NCI-H2227 treated with DMSO at 0.1 percent for 48 hours (cell line): ENCODE results near the gene ARHGEF12.

Experiments
- DNase-seq: peaks from one replicate; lab custom pipeline; 2025; lab: John Stamatoyannopoulos, UW

The ARHGEF12 gene

GRCh38 chr11:120335908-120336640, at the start of gene ARHGEF12:
Gene ARHGEF12 (plus strand): TSS chr11:120336413. CDS start chr11:120337244, 831 bp downstream.
- DNase-seq: peak; percentile 83

GRCh38 chr11:120288021-120288420, 48.2 kb upstream of the ARHGEF12 start:
- no peak for DNase-seq

- no peak for DNase-seq
Observed at GRCh38 chr11:120289426-120289825, 46.8 kb upstream of the ARHGEF12 start.

GRCh38 chr11:120290956-120291355, 45.3 kb upstream of the ARHGEF12 start:
- DNase-seq: no peak

GRCh38 chr11:120293038-120293800, 43.0 kb upstream of the ARHGEF12 start:
- no peak for DNase-seq

- no peak for DNase-seq
Observed at GRCh38 chr11:120294096-120294495, 42.1 kb upstream of the ARHGEF12 start.

- no peak for DNase-seq
Observed at GRCh38 chr11:120295099-120295498, 41.1 kb upstream of the ARHGEF12 start.

DNA sequence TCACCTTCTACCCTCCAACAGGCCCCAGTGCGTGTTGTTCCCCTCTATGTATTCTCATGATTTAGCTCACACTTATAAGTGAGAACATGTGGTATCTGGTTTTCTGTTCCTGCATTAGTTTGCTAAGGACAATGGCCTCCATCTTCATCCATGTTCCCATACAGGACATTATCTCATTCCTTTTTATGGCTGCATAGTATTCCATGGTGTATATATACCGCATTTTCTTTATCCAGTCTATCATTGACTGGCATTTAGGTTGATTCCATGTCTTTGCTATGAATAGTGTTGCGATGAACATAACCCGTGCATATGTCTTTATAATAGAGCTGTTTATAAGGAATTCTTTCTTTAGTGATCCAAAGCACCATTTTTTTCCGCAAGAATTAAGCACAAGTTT, 39.7 kb upstream of the ARHGEF12 start:
- DNase-seq: no peak

DNA sequence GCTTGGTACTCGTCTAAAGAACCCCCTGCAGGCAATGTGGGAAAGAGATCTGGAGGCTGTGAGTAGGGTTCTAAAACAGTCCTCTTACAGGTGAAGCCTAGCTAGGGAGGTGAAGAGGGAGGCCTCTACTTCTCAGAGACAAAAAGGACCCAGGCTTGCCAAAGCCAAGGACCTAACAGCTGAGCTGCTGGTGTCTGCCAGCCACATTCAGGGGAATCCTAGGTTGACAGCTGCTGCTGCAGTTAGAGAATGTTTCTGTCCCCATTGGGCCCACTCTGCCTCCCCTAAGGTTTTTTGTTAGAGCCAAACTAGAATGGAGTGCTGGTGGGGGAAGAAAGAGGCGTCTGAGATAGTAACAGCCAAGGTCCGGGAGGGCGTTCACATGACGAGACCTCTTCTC, 37.8 kb upstream of the ARHGEF12 start:
- no peak for DNase-seq

DNA sequence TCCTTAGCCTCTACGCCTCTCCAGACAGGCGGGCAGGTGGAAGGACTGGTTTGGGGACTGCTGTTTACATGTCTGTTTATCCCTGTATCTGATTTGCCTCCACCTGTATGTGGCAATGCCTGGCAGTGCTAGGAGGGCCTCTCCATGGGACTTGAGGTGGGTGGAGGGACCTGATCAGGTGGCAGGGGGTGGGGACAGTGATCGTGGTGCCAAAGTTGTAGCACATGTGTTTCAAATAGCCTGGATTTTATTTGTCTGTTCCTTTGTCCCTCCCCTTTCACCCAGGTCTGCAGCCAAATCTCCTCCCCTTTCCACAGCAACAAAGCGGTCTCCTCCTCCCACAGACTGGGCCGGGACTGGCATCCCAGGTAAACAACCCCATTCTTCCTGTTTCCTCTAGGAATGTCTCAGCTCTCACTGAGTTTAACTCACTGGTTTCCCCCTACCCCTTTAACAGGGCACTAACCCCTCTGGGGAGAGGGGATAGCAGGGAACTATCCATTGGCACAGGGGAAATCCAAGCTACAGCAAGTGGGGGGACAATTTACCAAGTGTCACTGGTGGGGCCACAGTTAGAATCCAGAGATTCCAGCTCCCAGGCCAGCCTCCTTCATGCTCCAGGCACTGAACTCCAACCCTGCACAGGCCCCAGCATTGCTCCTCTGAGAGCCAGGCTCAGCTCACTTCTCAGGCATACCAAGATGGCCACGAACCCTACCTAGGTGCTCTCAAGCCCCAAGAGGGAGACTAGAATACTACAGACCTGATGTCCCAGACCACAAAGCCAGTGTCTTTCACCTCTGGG, 34.0 kb upstream of the ARHGEF12 start:
- no peak for DNase-seq

DNA sequence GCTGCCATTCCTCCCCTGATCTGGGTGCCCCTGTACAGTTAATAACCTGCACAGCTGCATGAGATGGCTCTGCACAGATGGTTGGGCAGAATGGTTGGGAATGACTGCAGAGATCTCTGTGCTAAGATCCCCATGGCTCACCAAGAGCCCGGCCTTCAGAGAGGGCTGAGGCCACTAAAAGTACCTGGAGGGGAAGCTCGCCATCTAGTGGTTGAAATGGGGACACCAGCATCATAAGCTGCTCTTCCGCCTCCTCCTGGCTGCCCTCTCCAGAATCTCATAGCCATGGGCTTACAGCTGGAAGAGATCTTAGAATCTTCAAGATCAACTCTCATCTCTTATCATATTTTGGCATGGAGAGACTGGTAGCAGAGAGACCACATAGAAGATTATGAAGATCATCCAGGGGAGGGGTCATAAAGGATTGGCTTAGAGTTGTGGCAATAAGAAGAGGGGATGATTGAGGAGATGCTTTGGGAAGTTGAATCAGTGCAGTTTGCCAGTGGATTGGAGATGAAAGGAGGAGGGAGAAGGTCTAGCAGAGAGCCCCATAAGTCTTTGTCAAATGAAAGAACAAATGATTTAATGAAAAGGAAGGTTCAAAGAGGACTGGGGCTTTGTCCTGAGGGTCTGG, 33.1 kb upstream of the ARHGEF12 start:
- peak; percentile 57 for DNase-seq

DNA sequence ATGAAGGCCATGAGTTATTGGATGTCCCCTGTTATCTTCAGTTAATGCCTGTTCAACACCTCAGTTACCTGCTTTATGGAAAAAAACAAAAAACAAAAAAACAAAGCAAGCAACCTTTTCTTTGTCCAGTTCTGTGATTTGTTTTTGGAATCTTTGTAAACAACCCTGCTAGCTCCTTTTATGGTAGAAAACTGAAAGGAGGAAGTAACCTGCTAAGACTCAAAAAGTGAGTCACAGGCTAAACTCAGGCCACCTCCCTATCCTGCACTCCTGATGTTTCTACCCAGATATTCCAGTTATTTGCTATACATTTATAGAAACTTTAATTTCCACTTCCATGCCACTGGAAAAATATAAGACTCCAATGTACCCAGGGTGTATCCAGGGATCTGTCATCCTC, 31.7 kb upstream of the ARHGEF12 start:
- no peak for DNase-seq

DNA sequence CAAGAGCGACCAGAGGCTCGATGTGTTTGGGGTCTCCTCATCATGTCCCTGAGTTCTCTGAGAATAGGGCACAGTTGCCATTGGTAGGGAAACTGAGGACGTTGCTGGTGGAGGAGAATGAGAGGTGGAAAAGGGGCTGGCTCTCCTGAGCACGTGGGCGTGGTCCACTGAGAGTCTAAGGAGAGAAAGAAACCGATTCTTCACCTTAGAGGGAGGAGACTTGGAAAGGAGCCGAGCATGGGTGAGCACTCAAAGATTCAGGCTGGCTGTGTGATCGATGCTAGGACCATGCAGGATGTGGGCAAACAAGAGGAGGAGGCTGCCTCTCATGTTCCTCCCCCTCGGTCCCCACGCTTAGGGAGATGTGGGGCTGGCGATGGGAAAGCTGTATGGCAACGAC, 30.9 kb upstream of the ARHGEF12 start:
- no peak for DNase-seq

DNA sequence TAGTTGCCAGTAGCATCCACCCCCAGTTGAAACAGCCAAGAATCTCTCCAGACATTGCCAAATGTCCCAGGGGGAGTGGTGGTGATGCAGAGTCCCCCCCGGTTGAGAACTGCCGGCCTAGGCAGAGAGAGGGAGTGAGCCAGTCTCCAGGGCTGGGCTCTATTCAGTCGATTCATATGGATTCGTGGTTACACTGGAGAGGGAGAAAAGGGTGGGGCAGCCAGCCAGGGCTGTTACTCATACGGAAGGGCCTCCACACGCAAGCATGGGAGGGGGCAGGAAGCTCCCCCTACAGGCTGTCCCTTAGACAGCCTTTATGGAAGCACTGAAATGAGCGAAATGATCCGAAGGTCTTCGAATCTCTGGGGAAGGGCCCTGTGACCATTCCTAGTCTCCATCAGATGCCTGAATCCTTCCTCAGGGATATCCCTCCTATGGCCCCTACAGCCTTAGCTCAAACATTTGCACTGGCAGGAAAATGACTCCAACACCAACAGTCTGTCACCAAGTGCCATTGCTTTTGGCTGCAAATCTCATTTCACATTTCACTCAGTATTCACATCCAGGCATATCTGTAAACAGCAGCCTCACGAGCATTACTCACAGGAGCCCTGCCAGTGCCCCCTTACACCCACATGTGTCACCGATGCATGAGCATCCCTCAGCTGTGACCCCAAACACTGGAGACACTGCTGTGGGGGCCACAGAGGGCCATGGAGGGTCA, 29.5 kb upstream of the ARHGEF12 start:
- DNase-seq: no peak

DNA sequence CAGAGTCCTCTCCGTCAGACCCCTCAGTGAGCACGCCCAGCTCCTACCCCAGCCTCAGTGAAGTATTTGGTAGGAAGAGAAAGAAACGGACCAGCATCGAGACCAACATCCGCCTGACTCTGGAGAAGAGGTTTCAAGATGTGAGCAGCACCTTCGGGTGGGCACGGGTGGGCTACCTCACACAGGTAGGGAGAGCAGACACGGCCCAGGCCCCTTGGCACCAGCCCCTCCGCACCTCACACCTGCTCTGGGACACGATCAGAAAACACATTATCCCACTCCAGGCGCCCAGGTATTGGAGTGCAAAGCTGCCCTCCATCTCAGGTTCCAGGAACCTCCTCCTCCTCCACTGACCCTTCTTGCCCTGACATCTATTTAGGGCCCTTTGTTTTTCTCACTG, 28.7 kb upstream of the ARHGEF12 start:
- no peak for DNase-seq

DNA sequence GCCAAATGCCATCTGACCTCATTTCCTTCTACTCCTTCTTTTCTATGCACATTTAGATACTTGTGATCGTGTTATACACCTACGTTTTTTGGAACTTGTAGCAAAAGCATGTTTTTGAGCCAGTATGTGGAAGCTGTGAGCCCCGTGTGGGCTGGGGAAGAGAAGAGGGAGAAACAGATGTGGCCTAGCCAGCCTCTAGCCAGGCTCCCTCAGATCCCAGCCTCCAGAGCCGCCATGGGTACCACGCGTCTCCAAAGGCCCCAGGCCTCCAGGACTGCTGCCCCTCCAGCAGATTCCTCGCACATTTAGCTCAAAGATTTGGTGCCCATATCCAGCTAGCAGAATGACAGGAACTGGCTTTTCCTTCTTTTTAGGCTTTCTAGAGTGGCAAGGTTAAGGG, 28.1 kb upstream of the ARHGEF12 start:
- DNase-seq: no peak

DNA sequence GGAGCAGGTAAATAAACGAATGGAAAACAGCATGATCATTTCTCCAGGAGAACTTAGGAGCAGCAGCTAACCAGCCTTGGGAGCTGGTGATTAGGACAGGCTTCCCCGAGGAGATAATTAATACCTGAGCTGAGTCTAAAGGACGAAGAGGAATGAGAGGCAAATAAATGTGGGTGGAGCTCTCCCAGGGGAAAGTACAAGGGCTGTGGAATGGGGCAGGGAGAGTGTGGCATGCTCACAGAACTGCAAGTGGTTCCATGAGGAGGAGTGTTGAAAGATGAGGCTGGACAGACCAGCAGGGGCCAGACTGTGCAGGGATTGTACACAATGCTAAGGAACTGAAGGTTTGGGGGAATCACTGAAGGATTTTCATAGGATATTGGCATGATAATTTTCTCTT, 25.3 kb upstream of the ARHGEF12 start:
- DNase-seq: peak; percentile 35

- no peak for DNase-seq
Observed at GRCh38 chr11:120314861-120315260, 21.4 kb upstream of the ARHGEF12 start.

DNA sequence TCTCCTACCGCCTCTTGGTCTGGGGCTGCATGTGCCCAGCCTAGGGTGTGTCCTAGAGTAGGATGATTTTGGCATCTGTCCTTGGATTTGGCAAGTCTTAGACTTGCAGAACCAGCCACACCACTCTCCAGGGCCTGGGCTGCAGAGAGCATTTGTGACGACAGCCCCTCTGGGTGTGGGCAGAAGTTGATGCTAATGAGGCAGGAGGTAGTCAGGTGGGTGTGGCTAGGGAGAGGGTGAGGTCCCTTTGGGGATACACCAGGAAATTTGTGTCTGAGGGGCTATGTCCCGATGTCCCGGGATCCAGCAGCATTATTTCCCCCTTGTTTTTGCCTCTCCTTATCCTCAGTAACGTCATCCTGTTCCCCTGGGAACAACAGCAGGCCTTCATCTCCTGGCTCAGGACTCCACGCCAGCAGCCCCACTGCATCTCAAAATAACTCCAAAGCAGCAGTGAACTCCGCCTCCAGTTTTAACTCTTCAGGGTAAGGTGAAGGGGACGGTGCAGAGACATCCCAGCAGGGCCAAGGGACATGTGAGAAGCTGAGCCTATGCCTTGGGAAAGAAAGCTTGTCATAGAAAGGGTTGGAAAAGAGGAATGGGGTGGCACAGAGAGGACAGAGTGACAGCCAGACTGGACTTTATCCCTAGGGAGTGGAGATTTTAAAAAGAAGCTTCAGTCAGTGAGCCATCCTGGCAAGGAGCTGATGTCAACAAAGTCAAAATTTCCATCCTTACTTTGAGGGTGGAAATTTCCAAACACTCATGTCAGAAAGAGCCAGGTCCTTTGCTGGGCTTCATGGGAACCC, 19.1 kb upstream of the ARHGEF12 start:
- no peak for DNase-seq

DNA sequence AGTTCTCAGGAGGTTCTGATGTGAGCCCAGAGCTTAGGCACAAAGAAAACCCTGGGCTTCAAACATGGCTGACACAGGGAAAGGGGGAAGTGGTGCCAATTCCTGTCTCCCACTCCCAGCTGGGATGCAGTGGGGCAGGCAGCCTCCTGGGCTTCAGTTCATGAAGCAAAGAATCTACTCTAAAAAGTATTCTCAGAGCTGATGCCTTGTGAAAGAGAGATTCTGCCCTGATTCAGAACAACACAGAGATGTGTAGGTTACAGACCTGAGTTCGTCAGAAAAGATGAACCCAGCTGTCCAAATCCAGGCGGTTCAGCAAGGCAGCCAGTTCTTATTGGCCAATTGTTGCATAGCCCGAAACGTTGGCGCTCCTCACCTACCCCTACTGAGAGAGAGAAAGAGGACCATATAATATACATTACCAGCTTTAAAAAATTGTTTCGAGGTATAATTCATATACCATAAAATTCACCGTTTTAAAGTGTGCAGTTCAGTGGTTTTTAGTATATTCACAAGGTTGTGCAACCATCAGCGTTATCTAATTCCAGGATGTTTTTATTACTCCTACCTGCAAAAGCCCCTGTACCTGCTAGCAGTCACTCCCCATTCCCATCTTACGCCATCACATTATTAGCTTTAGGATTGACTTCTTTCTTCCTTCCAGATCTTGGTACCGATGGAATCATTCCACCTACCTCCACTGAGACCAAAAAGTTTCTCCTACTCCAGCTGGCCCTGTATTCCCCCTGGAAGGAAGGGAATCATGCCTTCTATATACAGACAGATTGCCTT, 18.3 kb upstream of the ARHGEF12 start:
- DNase-seq: no peak
